Measurements from ENCODE around the gene SLC25A24. TPM values are rescaled to one million over a fixed set of nuclear protein-coding genes. Genes with fewer than 3 reads are reported as not detected.
A peak's percentile ranks its signal among the peaks of the same experiment; 100 is the strongest.

The SLC25A24 gene
- polyA plus RNA-seq, 3 donors = 11.1 to 45.4 (median 43.4) TPM

GRCh38 chr1:108188801-108189200 lies 11.3 kb downstream of the SLC25A24 start:
- peaks cover 41 to 77% of the 10 kb centered on the region in 2 donors for H3K36me3 ChIP-seq (replicated peaks in 1 of 2; ENCODE audit: control insufficient read depth in 1 of 2, insufficient read depth in 2 of 2, low read length in 2 of 2)
- no peaks in the 10 kb centered on the region for H3K27me3 Mint-ChIP-seq (ENCODE audit: low read depth in 3 of 3)
- peaks cover 8% of the 10 kb centered on the region for H3K4me1 Mint-ChIP-seq
- no peaks in the 10 kb centered on the region for H3K27me3 ChIP-seq (ENCODE audit: control insufficient read depth in 2 of 2, insufficient read depth in 2 of 2, low read length in 2 of 2)
- H4K20me1 ChIP-seq (ENCODE audit: insufficient read depth, low read length) = peaks cover 62% of the 10 kb centered on the region
- intact Hi-C loops (cut with micrococcal nuclease) = no loop called here
- H3K4me3 ChIP-seq (replicated peaks in 1 of 3; ENCODE audit: low read depth in 2 of 3, low read length in 3 of 3) = no peak overlapping the region
- peaks cover 5 to 32% (median 15%) of the 10 kb centered on the region in 7 donors for H3K9me3 Mint-ChIP-seq
- no peak overlapping the region for H3K4me2 ChIP-seq (replicated peaks; ENCODE audit: extremely low read depth, low read length, poor library complexity, severe bottlenecking)
- H3K79me2 ChIP-seq (ENCODE audit: insufficient read depth, low read length) = peaks cover 94% of the 10 kb centered on the region
- H3K36me3 Mint-ChIP-seq = peaks cover 54 to 65% of the 10 kb centered on the region in 2 donors
- no peak overlapping the region for H3K4me3 Mint-ChIP-seq
- H2AFZ ChIP-seq (ENCODE audit: insufficient read depth, low read depth, low read length, poor library complexity, severe bottlenecking) = no peak overlapping the region
- TF ChIP-seq CTCF (IDR thresholded peaks at IDR 0.05) = no peak
- peak overlapping the region in 2 of 7 donors; percentile 5 to 45 for H3K27ac Mint-ChIP-seq
- DNase-seq = no peak
- H3K27ac ChIP-seq (ENCODE audit: low read depth in 1 of 2, low read length in 2 of 2) = no peak overlapping the region
- H3K4me1 ChIP-seq (ENCODE audit: control insufficient read depth in 1 of 2, insufficient read depth in 2 of 2, low read length in 2 of 2) = no peaks in the 10 kb centered on the region
- H3K9ac ChIP-seq (ENCODE audit: insufficient read depth, low read length, poor library complexity, severe bottlenecking) = no peak overlapping the region
- H3K9me3 ChIP-seq (replicated peaks in 1 of 2; ENCODE audit: control insufficient read depth in 1 of 2, insufficient read depth in 1 of 2, low read length in 2 of 2) = peaks cover 17 to 31% of the 10 kb centered on the region in 2 donors
- no CpG with 5 or more reads among the region's 1 CpG for WGBS (ENCODE audit: insufficient coverage)

- Mint-ChIP-seq H3K4me3 (no peak overlapping the region), H3K27ac (peak overlapping the region in 6 of 7 donors; percentile 18 to 77 (median 37)), H3K4me1 (peaks cover 7% of the 10 kb centered on the region), H3K36me3 (peaks cover 60 to 78% of the 10 kb centered on the region in 2 donors), H3K9me3 (peaks cover 6 to 21% (median 11%) of the 10 kb centered on the region in 7 donors), H3K27me3 (ENCODE audit: low read depth in 3 of 3) (no peaks in the 10 kb centered on the region)
- no peak for DNase-seq
- H3K27me3 ChIP-seq (ENCODE audit: control insufficient read depth in 2 of 2, insufficient read depth in 2 of 2, low read length in 2 of 2) = no peaks in the 10 kb centered on the region
- peaks cover 61 to 75% of the 10 kb centered on the region in 2 donors for H3K36me3 ChIP-seq (replicated peaks in 1 of 2; ENCODE audit: control insufficient read depth in 1 of 2, insufficient read depth in 2 of 2, low read length in 2 of 2)
- H3K9me3 ChIP-seq (replicated peaks in 1 of 2; ENCODE audit: control insufficient read depth in 1 of 2, insufficient read depth in 1 of 2, low read length in 2 of 2) = peaks cover 5 to 9% of the 10 kb centered on the region in 2 donors
- H3K4me3 ChIP-seq (replicated peaks in 1 of 3; ENCODE audit: low read depth in 2 of 3, low read length in 3 of 3) = no peak overlapping the region
- H3K27ac ChIP-seq (ENCODE audit: low read depth in 1 of 2, low read length in 2 of 2) = peak overlapping the region in 1 of 2 donors; percentile 63
- H3K4me1 ChIP-seq (ENCODE audit: control insufficient read depth in 1 of 2, insufficient read depth in 2 of 2, low read length in 2 of 2) = no peaks in the 10 kb centered on the region
- no peak overlapping the region for H3K9ac ChIP-seq (ENCODE audit: insufficient read depth, low read length, poor library complexity, severe bottlenecking)
- peaks cover 27% of the 10 kb centered on the region for H4K20me1 ChIP-seq (ENCODE audit: insufficient read depth, low read length)
- H2AFZ ChIP-seq (ENCODE audit: insufficient read depth, low read depth, low read length, poor library complexity, severe bottlenecking) = no peak overlapping the region
- peaks cover 60% of the 10 kb centered on the region for H3K79me2 ChIP-seq (ENCODE audit: insufficient read depth, low read length)
- no peak overlapping the region for H3K4me2 ChIP-seq (replicated peaks; ENCODE audit: extremely low read depth, low read length, poor library complexity, severe bottlenecking)
- no peak for TF ChIP-seq CTCF (IDR thresholded peaks at IDR 0.05)
- 100% methylated on average over 1 of the region's 2 CpGs for WGBS (ENCODE audit: insufficient coverage)
- intact Hi-C loops (cut with micrococcal nuclease) = no loop called here
These were observed 17.0 kb downstream of the SLC25A24 start for GRCh38 chr1:108182959-108183700.
